Measurements from ENCODE around the gene SPINK7.

SPINK7 gene

DNA sequence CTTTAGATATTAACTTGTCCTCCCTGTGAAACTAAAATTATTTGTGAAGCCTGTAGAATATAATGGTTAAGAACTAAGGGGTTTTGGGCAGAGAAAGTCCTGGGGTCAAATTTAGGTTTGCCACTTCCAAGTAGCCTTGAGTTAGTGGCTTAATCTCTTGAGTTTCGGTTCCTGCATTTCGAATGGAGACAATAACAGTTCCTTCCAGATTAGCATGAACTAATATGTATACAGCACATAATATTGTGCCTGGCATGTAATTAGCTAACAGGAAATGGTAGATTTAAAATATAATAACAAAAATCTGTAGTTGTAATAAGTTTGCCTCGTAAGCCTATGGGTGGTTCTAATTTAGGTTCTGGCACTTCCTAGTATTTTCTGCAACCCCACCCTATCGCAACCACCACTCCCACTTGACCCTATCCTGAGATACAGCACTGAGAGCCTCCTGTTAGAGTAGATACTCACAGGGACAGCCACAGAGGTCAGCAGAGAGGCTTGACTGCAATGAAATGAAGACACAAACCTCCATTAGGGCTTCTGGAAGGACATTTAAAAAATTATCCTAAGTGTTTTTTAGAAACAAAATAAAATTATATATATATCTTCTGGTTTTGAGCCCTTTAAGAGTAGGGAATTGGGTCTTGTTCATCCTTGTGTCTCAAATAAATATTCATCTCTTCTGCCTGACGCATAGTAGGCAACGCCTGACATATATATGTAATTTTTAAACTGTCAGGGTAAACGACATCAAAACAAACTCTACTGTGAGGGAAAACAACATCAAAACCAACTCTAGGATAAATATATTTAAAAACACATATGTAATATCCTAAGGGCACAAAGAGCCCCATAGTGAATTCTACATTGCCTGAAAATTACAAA, 31.6 kb downstream of the SPINK7 start:
- no peak for DNase-seq (ENCODE audit: low read depth in 2 of 2)

DNA sequence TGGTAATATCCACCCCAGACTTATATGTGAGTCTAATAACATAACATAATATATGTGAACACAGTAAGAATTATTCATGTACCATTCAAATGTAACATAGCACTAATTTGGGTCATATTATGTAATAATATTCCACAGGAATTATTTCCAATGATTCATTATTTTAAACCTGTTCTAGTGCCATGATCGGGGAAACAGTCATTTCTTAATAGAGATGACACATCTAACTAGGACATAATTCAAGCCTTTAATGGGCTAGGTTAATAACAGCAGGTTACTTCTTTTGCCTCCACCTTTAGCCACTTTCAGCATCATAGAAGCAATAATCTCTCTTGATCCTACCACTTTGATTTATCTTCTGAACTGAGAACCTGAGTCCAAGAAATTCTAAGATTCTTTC, 35.5 kb downstream of the SPINK7 start:
- no peak for DNase-seq (ENCODE audit: low read depth in 2 of 2)

DNA sequence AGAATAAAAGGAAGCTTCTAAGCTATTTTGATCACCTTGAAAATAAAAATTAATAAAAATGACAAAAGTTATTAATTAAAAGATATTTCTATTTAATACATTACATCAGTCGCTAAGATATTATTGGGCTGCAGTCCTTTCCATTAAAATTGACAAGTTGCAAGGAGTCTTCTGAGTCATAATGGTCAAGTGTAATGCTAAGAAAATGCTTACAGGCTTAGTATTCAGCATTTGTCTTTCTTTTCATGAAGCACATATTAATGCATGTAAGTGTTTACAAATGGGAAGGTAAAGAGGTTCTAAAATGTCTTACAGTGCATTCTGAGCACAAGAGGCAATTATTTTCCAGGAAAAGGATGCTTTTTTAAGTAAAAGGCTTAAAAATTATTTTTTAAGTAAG, 40.5 kb downstream of the SPINK7 start:
- no peak for DNase-seq (ENCODE audit: low read depth in 2 of 2)

DNA sequence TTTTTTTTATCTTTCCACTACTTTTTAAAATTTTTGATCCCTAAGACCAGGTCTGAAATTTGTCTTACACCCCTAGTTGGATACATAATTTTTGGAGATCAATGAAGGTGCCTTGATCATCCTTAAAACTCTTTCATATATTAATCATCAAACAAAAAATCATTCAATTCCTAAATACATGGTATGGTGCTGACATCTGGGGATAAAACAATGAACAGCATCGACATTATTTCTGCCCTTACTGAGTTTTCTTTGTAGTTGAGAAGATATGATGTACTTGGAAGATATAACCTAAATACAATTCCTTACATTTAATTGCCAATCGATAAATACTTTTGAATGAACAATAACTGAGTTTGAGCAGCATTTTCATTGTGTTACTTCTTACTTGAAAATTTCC, 41.4 kb downstream of the SPINK7 start:
- no peak for DNase-seq (ENCODE audit: low read depth in 2 of 2)

DNA sequence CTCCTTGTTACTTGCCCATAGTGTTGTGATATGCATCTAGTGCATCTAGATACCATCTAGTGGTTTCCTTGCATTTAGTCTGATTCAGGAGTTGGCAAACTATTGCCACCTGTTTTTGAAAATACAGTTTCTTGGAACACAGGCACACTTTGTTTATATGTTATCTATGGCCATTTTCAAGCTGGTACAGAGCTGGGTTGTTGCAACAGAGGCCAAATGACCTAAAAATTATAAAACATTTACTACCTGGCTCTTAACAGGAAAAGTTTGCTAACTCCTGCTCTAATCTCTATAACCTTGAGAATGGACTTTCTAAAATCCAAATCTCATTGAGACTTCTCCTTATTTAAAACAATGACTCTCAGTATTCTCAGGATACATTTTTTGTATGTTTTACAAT, 52.1 kb downstream of the SPINK7 start:
- DNase-seq (ENCODE audit: low read depth in 2 of 2) = no peak
